PFSK-1 (cell line): ENCODE data around the gene RALGPS1. TPM values are rescaled to one million over a fixed set of nuclear protein-coding genes. Genes with fewer than 3 reads are reported as not detected.

Experiments
- FOXP2 ChIP-seq: optimal IDR thresholded peaks from 2 replicates; pipeline ENCODE3; 2011; ENCODE audit warnings: borderline replicate concordance, control low read depth, inconsistent platforms; ENCODE audit not compliant: insufficient read depth; ENCODE audit errors: extremely low read length, extremely low read depth
- POLR2AphosphoS5 ChIP-seq: IDR thresholded peaks from 2 replicates; pipeline ENCODE4 v1.6.1; 2012; ENCODE audit warnings: low read depth, mild to moderate bottlenecking, control low read depth, low read length, moderate library complexity
- REST ChIP-seq, 2 experiments: IDR thresholded peaks; 2 replicates each; pipeline versions ENCODE4 v1.6.1 to v1.8.0; 2011 to 2012; ENCODE audit warnings: low read depth in 2 of 2, low read length in 2 of 2, control low read depth in 1 of 2, inconsistent platforms in 1 of 2, mild to moderate bottlenecking in 1 of 2, moderate library complexity in 1 of 2; ENCODE audit not compliant: insufficient read depth in 1 of 2
- SIN3A ChIP-seq: IDR thresholded peaks from 2 replicates; pipeline ENCODE4 v1.6.1; 2012; ENCODE audit warnings: mild to moderate bottlenecking, low read length, moderate library complexity, borderline replicate concordance; ENCODE audit not compliant: insufficient read depth
- TAF1 ChIP-seq: IDR thresholded peaks from 2 replicates; pipeline ENCODE4 v1.6.1; 2012; ENCODE audit warnings: low read length, control low read depth, borderline replicate concordance; ENCODE audit not compliant: insufficient read depth
- polyA plus RNA-seq: library from polyadenylated mRNA; unstranded; fragments of >200 nt; gene quantifications from one replicate; pipeline ENCODE4 v1.2.1, GENCODE V29; 2012; ENCODE audit warnings: low read depth, missing spikeins; ENCODE audit not compliant: insufficient read length

RALGPS1 gene
- polyA plus RNA-seq: 3.3 TPM

GRCh38 chr9:126914458-126915280 lies at the start of gene RALGPS1:
TSS of gene RALGPS1 (plus strand) at chr9:126914782. CDS start at chr9:126962290, 47,508 bp downstream.
- TF ChIP-seq SIN3A (no peak), REST (IDR thresholded peaks at IDR 0.05; ENCODE audit: insufficient read depth in 1 of 2, low read depth in 2 of 2, low read length in 2 of 2) (no peak), FOXP2 (peak; percentile 38)

- TF ChIP-seq POLR2AphosphoS5 (no peak), SIN3A (no peak), FOXP2 (no peak), TAF1 (no peak), REST (IDR thresholded peaks at IDR 0.05; ENCODE audit: insufficient read depth in 1 of 2, low read depth in 2 of 2, low read length in 2 of 2) (no peak)
These were observed 45.2 kb upstream of the RALGPS1 start for GRCh38 chr9:126869368-126869767.

GRCh38 chr9:126872516-126872915 lies 42.1 kb upstream of the RALGPS1 start:
- no peak for TF ChIP-seq TAF1
- TF ChIP-seq REST (IDR thresholded peaks at IDR 0.05; ENCODE audit: insufficient read depth in 1 of 2, low read depth in 2 of 2, low read length in 2 of 2): no peak
- no peak for TF ChIP-seq SIN3A
- TF ChIP-seq POLR2AphosphoS5: no peak
- TF ChIP-seq FOXP2: no peak

GRCh38 chr9:126874546-126875314 lies 39.9 kb upstream of the RALGPS1 start:
- no peak for TF ChIP-seq POLR2AphosphoS5
- TF ChIP-seq SIN3A: no peak
- no peak for TF ChIP-seq REST (IDR thresholded peaks at IDR 0.05; ENCODE audit: insufficient read depth in 1 of 2, low read depth in 2 of 2, low read length in 2 of 2)
- no peak for TF ChIP-seq TAF1
- TF ChIP-seq FOXP2: no peak
